Left kidney (tissue), 2 donors: ENCODE results near the gene SLC4A9. TPM values are rescaled to one million over a fixed set of nuclear protein-coding genes. Genes with fewer than 3 reads are reported as not detected.
A peak's percentile ranks its signal among the peaks of the same experiment; 100 is the strongest.
"Not testable (repeated sequence)": the region's sequence is repeated elsewhere in the genome, so short reads cannot be mapped to it uniquely, and the experiment has no call there.

ENCODE experiments used
- DNase-seq: peaks from one replicate; pipeline ENCODE4 v3.0.0-alpha.2; 2013
- polyA plus RNA-seq: library from polyadenylated mRNA; unstranded; fragments of 120-200 nt; gene quantifications from one replicate; pipeline ENCODE4 v1.2.1, GENCODE V29; 2013; ENCODE audit not compliant: insufficient read length

Gene SLC4A9
- polyA plus RNA-seq, 1 donor = 26.9 TPM

GRCh38 chr5:140337880-140338279, 22.1 kb upstream of the SLC4A9 start:
- DNase-seq = no peak

- no peak for DNase-seq
Measured at GRCh38 chr5:140338336-140338735, 21.7 kb upstream of the SLC4A9 start.

- no peak for DNase-seq
Measured at GRCh38 chr5:140338908-140339307, 21.1 kb upstream of the SLC4A9 start.

- DNase-seq = no peak
Measured at GRCh38 chr5:140339636-140340035, 20.4 kb upstream of the SLC4A9 start.

GRCh38 chr5:140340605-140341121, 19.3 kb upstream of the SLC4A9 start:
- DNase-seq = no peak

GRCh38 chr5:140341591-140341990, 18.4 kb upstream of the SLC4A9 start:
- DNase-seq = no peak

GRCh38 chr5:140342287-140342686, 17.7 kb upstream of the SLC4A9 start:
- no peak for DNase-seq

GRCh38 chr5:140342896-140343295, 17.1 kb upstream of the SLC4A9 start:
- no peak for DNase-seq

- DNase-seq = not testable (repeated sequence)
Measured at GRCh38 chr5:140343849-140344248, 16.1 kb upstream of the SLC4A9 start.

GRCh38 chr5:140344683-140345423, 15.1 kb upstream of the SLC4A9 start:
- no peak for DNase-seq

GRCh38 chr5:140345919-140346347, 14.1 kb upstream of the SLC4A9 start:
- DNase-seq = no peak

GRCh38 chr5:140346348-140347221, 13.4 kb upstream of the SLC4A9 start, which contains the start of gene HBEGF:
TSS of gene HBEGF (minus strand) at chr5:140346603. CDS start at chr5:140346328, 275 bp downstream.
- peak; percentile 77 for DNase-seq

- DNase-seq = no peak
Measured at GRCh38 chr5:140347360-140347759, 12.6 kb upstream of the SLC4A9 start.

- no peak for DNase-seq
Measured at GRCh38 chr5:140348104-140348503, 11.9 kb upstream of the SLC4A9 start.

- no peak for DNase-seq
Measured at GRCh38 chr5:140349244-140349643, 10.8 kb upstream of the SLC4A9 start.

GRCh38 chr5:140351609-140352334, 8.2 kb upstream of the SLC4A9 start:
- peak; percentile 82 for DNase-seq

- no peak for DNase-seq
Measured at GRCh38 chr5:140355546-140355945, 4.4 kb upstream of the SLC4A9 start.

GRCh38 chr5:140356853-140357725, 2.9 kb upstream of the SLC4A9 start:
- DNase-seq = no peak

GRCh38 chr5:140357726-140358093, 2.3 kb upstream of the SLC4A9 start:
- DNase-seq = peak; percentile 79

- DNase-seq = no peak
Measured at GRCh38 chr5:140358738-140359310, 1.2 kb upstream of the SLC4A9 start.
